ENCODE results near the gene ILDR1.

DNA sequence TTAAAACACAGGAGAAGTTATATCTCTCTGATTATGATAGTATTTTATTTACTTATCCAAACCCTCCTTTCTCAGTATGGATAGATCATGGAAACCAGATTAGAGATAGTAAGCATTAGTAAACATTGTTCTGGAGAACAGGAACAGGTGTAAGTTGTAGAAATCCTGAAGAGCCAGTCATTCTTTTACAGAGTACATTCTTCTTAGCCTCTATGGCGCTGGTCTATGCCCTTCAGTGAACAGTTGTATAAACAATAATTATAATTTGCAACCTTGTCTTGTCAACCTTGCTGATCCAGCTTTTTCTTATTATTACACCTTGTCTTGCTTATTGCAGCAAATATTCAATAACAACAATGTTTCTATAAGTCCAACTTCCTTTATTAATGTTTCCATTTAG is 80.5 kb downstream of the ILDR1 start:
- TF ChIP-seq CTCF (conservative IDR thresholded peaks at IDR 0.05; ENCODE audit: low read depth, low read length) (no peak), RAD21 (IDR thresholded peaks at IDR 0.05; ENCODE audit: low read length) (no peak), CHD1 (IDR thresholded peaks at IDR 0.05; ENCODE audit: low read depth, low read length) (no peak), CEBPB (IDR thresholded peaks at IDR 0.05; ENCODE audit: low read depth, low read length) (no peak), SMC3 (IDR thresholded peaks at IDR 0.05; ENCODE audit: low read depth, low read length) (no peak), POLR2A (IDR thresholded peaks at IDR 0.05; ENCODE audit: low read depth, low read length) (no peak), FOS (IDR thresholded peaks at IDR 0.05; ENCODE audit: low read depth, low read length) (no peak), ELK1 (IDR thresholded peaks at IDR 0.05; ENCODE audit: borderline replicate concordance, low read depth, low read length) (no peak), USF2 (IDR thresholded peaks at IDR 0.05; ENCODE audit: low read depth, low read length) (no peak)
